GM23338 (cell line): ENCODE results near the gene RBPJ. TPM values are rescaled to one million over a fixed set of nuclear protein-coding genes. Genes with fewer than 3 reads are reported as not detected.

ENCODE experiments used
- ATAC-seq: fragments of 200-7000 bp; cut with Tn5 transposase; 3 replicates; pipeline ENCODE4 v1.9.1; 2020
- DNase-seq: peaks from one replicate; pipeline ENCODE4 v3.0.0-alpha.2; 2015; ENCODE audit warnings: low spot score
- H2AFZ ChIP-seq: fragments of 200-600 bp; sonication (generic); 2 replicates; pipeline ENCODE4 v1.8.0; 2016; ENCODE audit warnings: antibody characterized with exemption, mild to moderate bottlenecking, moderate library complexity
- H3F3A ChIP-seq: fragments of 200-600 bp; sonication (generic); replicated peaks from 2 replicates; pipeline ENCODE4 v1.8.0; 2017; ENCODE audit warnings: antibody characterized with exemption, mixed run types, low read depth
- H3K27ac ChIP-seq: fragments of 200-600 bp; sonication (generic); 2 replicates; pipeline ENCODE4 v1.6.1; 2016; ENCODE audit warnings: low read depth
- H3K27me3 ChIP-seq: fragments of 200-600 bp; sonication (generic); 2 replicates; pipeline ENCODE4 v1.8.0; 2016; ENCODE audit warnings: mild to moderate bottlenecking, mixed run types, moderate library complexity; ENCODE audit not compliant: insufficient read depth
- H3K36me3 ChIP-seq: fragments of 200-600 bp; sonication (generic); 2 replicates; pipeline ENCODE4 v1.8.0; 2016; ENCODE audit warnings: mild to moderate bottlenecking; ENCODE audit not compliant: insufficient read depth
- H3K4me1 ChIP-seq: fragments of 200-600 bp; sonication (generic); 2 replicates; pipeline ENCODE4 v1.8.0; 2016; ENCODE audit warnings: mild to moderate bottlenecking, moderate library complexity; ENCODE audit not compliant: insufficient read depth
- H3K4me2 ChIP-seq: fragments of 200-600 bp; sonication (generic); 2 replicates; pipeline ENCODE4 v1.7.1; 2017; ENCODE audit warnings: mixed run types
- H3K4me3 ChIP-seq: fragments of 200-600 bp; sonication (generic); 2 replicates; pipeline ENCODE4 v1.6.1; 2016; ENCODE audit warnings: mixed run types
- H3K79me2 ChIP-seq: fragments of 200-600 bp; sonication (generic); replicated peaks from 2 replicates; pipeline ENCODE4 v1.8.0; 2017; ENCODE audit warnings: mild to moderate bottlenecking; ENCODE audit not compliant: insufficient read depth
- H3K9me2 ChIP-seq: fragments of 200-600 bp; sonication (generic); 2 replicates; pipeline ENCODE4 v1.8.0; 2017; ENCODE audit not compliant: insufficient read depth
- H4K20me1 ChIP-seq: fragments of 200-600 bp; sonication (generic); replicated peaks from 2 replicates; pipeline ENCODE4 v1.8.0; 2017; ENCODE audit warnings: mild to moderate bottlenecking; ENCODE audit not compliant: insufficient read depth
- H3K27ac Mint-ChIP-seq: 2 replicates; pipeline ENCODE4 v1.8.0; 2020; ENCODE audit warnings: inconsistent platforms, mild to moderate bottlenecking, moderate library complexity, mixed read lengths
- H3K27me3 Mint-ChIP-seq: 3 replicates; pipeline ENCODE4 v1.8.0; 2022; ENCODE audit warnings: low read depth, mild to moderate bottlenecking, moderate library complexity, mixed read lengths, inconsistent platforms; ENCODE audit not compliant: insufficient read depth, poor library complexity
- H3K36me3 Mint-ChIP-seq: 3 replicates; pipeline ENCODE4 v1.8.0; 2021; ENCODE audit warnings: low read depth, mild to moderate bottlenecking, inconsistent platforms, moderate library complexity, mixed read lengths
- H3K4me1 Mint-ChIP-seq: 3 replicates; pipeline ENCODE4 v1.8.0; 2020; ENCODE audit warnings: mild to moderate bottlenecking, inconsistent platforms, mixed read lengths
- H3K4me3 Mint-ChIP-seq: 3 replicates; pipeline ENCODE4 v1.8.0; 2021; ENCODE audit warnings: moderate library complexity, mild to moderate bottlenecking, inconsistent platforms, mixed read lengths
- H3K9me3 Mint-ChIP-seq: 3 replicates; pipeline ENCODE4 v1.8.0; 2020; ENCODE audit warnings: moderate library complexity, mild to moderate bottlenecking, inconsistent platforms, mixed read lengths
- CREB1 ChIP-seq: fragments of 250-450 bp; sonication (Bioruptor Pico); IDR thresholded peaks from 2 replicates; pipeline ENCODE4 v1.5.0; 2020; ENCODE audit warnings: low read depth, mild to moderate bottlenecking, moderate library complexity
- CTCF ChIP-seq, 2 experiments: fragments of 200-600 bp in 1 of 2; sonication (generic) in 1 of 2; conservative IDR thresholded peaks; 2 replicates each; pipeline versions ENCODE4 v1.5.1 to v1.6.1; 2016 to 2017; ENCODE audit warnings: antibody characterized with exemption in 2 of 2, low read depth in 2 of 2, mild to moderate bottlenecking in 2 of 2, moderate library complexity in 1 of 2
- ETS1 ChIP-seq: IDR thresholded peaks from 2 replicates; pipeline ENCODE4 v1.6.1; 2016; ENCODE audit warnings: antibody characterized with exemption
- EZH2 ChIP-seq: fragments of 200-600 bp; sonication (generic); IDR thresholded peaks from one replicate; pipeline ENCODE4 v1.8.0; 2017; ENCODE audit warnings: antibody characterized with exemption, mild to moderate bottlenecking, low read depth; ENCODE audit not compliant: unreplicated experiment
- JUNB ChIP-seq: IDR thresholded peaks from one replicate; pipeline ENCODE4 v1.6.1; 2016; ENCODE audit warnings: antibody characterized with exemption; ENCODE audit not compliant: unreplicated experiment
- NANOG ChIP-seq: IDR thresholded peaks from 2 replicates; pipeline ENCODE4 v1.6.1; 2016; ENCODE audit warnings: antibody characterized with exemption, borderline replicate concordance
- STAT1 ChIP-seq: IDR thresholded peaks from one replicate; pipeline ENCODE4 v1.6.1; 2016; ENCODE audit warnings: antibody characterized with exemption; ENCODE audit not compliant: unreplicated experiment
- ZNF114 ChIP-seq: fragments of 250-450 bp; sonication (Bioruptor Pico); IDR thresholded peaks from 2 replicates; pipeline ENCODE4 v1.5.0; 2020; ENCODE audit warnings: mild to moderate bottlenecking, moderate library complexity
- ZNF331 ChIP-seq: fragments of 250-450 bp; sonication (Bioruptor Pico); IDR thresholded peaks from 2 replicates; pipeline ENCODE4 v1.5.0; 2020; ENCODE audit warnings: low read depth, mild to moderate bottlenecking, moderate library complexity
- polyA plus RNA-seq: library from polyadenylated mRNA; unstranded; fragments of >200 nt; fragmentation: Nextera tagmentation; extraction: Ambion mirVana; gene quantifications from 2 replicates; pipeline ENCODE4 v1.2.1, GENCODE V29; 2016
- total RNA-seq: library from RNA; depleted of rRNA; stranded (reverse); fragments of >200 nt; shearing (Covaris generic); gene quantifications from 2 replicates; pipeline ENCODE4 v1.2.3, GENCODE V29; 2014

RBPJ gene
- total and polyA plus RNA-seq, 2 experiments from 2014 or later, result 212 to 457 TPM

- Mint-ChIP-seq H3K4me1 (peaks cover 12% of the 10 kb centered on the region), H3K36me3 (peaks cover 37% of the 10 kb centered on the region), H3K27me3 (peaks cover 2% of the 10 kb centered on the region), H3K9me3 (no peaks in the 10 kb centered on the region; the same call in 2 of the 3 replicates), H3K27ac (peak overlapping the region; percentile 90), H3K4me3 (no peak overlapping the region)
- no peak overlapping the region for H2AFZ ChIP-seq
- ATAC-seq, result no peak
- 0 out of 2 replicates have a peak, but pooled peaks cover 4% of the 10 kb centered on the region for H3F3A ChIP-seq
- no peak for TF ChIP-seq ZNF114 (CRISPR knock-in tag)
- H3K4me3 ChIP-seq, result no peak overlapping the region
- peaks cover 35% of the 10 kb centered on the region for H4K20me1 ChIP-seq
- no peaks in the 10 kb centered on the region for H3K9me2 ChIP-seq
- peaks cover 97% of the 10 kb centered on the region for H3K79me2 ChIP-seq
- peaks cover 14% of the 10 kb centered on the region for H3K4me1 ChIP-seq
- no peak overlapping the region for H3K4me2 ChIP-seq
- no peaks in the 10 kb centered on the region for H3K27me3 ChIP-seq
- H3K36me3 ChIP-seq, result peaks cover 16% of the 10 kb centered on the region; the same call in 1 of the 2 replicates
- DNase-seq, result no peak
- H3K27ac ChIP-seq, result 0 out of 2 replicates have a peak overlapping the region, but pooled peaks have one; percentile 6
These were observed 64.9 kb downstream of the RBPJ start for GRCh38 chr4:26385690-26386089.

- H3K27ac ChIP-seq, result no peak overlapping the region
- H3F3A ChIP-seq, result 0 out of 2 replicates have a peak, but pooled peaks cover 4% of the 10 kb centered on the region
- Mint-ChIP-seq H3K27me3 (peaks cover 2% of the 10 kb centered on the region), H3K9me3 (no peaks in the 10 kb centered on the region; the same call in 2 of the 3 replicates), H3K4me1 (peaks cover 14% of the 10 kb centered on the region), H3K27ac (no peak overlapping the region), H3K4me3 (no peak overlapping the region), H3K36me3 (peaks cover 41% of the 10 kb centered on the region)
- H3K9me2 ChIP-seq, result no peaks in the 10 kb centered on the region
- ATAC-seq (no peak), DNase-seq (no peak)
- no peak overlapping the region for H3K4me3 ChIP-seq
- peaks cover 18% of the 10 kb centered on the region for H3K4me1 ChIP-seq
- H2AFZ ChIP-seq, result no peak overlapping the region
- peaks cover 16% of the 10 kb centered on the region; the same call in 1 of the 2 replicates for H3K36me3 ChIP-seq
- peaks cover 97% of the 10 kb centered on the region for H3K79me2 ChIP-seq
- no peaks in the 10 kb centered on the region for H3K27me3 ChIP-seq
- no peak overlapping the region for H3K4me2 ChIP-seq
- TF ChIP-seq ETS1 (no peak), ZNF114 (CRISPR knock-in tag) (no peak)
- peaks cover 30% of the 10 kb centered on the region for H4K20me1 ChIP-seq
These were observed 65.6 kb downstream of the RBPJ start for GRCh38 chr4:26386386-26386785.

- H3K4me2 ChIP-seq, result no peak overlapping the region
- Mint-ChIP-seq H3K27ac (no peak overlapping the region), H3K27me3 (peaks cover 2% of the 10 kb centered on the region), H3K36me3 (peaks cover 52% of the 10 kb centered on the region), H3K4me1 (peaks cover 12% of the 10 kb centered on the region), H3K9me3 (no peaks in the 10 kb centered on the region; the same call in 2 of the 3 replicates), H3K4me3 (no peak overlapping the region)
- H3K27me3 ChIP-seq, result no peaks in the 10 kb centered on the region
- no peak overlapping the region for H3K27ac ChIP-seq
- no peak overlapping the region for H3K4me3 ChIP-seq
- peaks cover 18% of the 10 kb centered on the region for H3K4me1 ChIP-seq
- H3K36me3 ChIP-seq, result peaks cover 16% of the 10 kb centered on the region; the same call in 1 of the 2 replicates
- no peak for DNase-seq
- H2AFZ ChIP-seq, result no peak overlapping the region
- peaks cover 22% of the 10 kb centered on the region; the same call in 1 of the 2 replicates for H4K20me1 ChIP-seq
- H3F3A ChIP-seq, result 0 out of 2 replicates have a peak, but pooled peaks cover 7% of the 10 kb centered on the region
- ATAC-seq, result no peak
- no peaks in the 10 kb centered on the region for H3K9me2 ChIP-seq
- H3K79me2 ChIP-seq, result peaks cover 97% of the 10 kb centered on the region
- TF ChIP-seq STAT1 (no peak), EZH2 (no peak), ZNF331 (CRISPR knock-in tag) (no peak), ETS1 (no peak), NANOG (no peak), CREB1 (CRISPR knock-in tag) (no peak), CTCF (conservative IDR thresholded peaks at IDR 0.05; ENCODE audit: low read depth in 2 of 2) (no peak), JUNB (no peak), ZNF114 (CRISPR knock-in tag) (no peak)
These were observed 67.9 kb downstream of the RBPJ start for GRCh38 chr4:26388671-26389070.
